AG04450 (cell line): ENCODE data around the gene TSHZ1. TPM values are rescaled to one million over a fixed set of nuclear protein-coding genes. Genes with fewer than 3 reads are reported as not detected.

Experiments
- CTCF ChIA-PET: fragments of 300-600, 350-600 bp; formaldehyde crosslinking; extraction: SDS; loops from one replicate; lab custom pipeline; 2022; ENCODE audit warnings: antibody characterized with exemption, inconsistent platforms; lab: Charles Lee
- POLR2A ChIA-PET: fragments of 350-600 bp; formaldehyde crosslinking; extraction: SDS; loops from one replicate; lab custom pipeline; 2021; ENCODE audit warnings: antibody characterized with exemption, inconsistent platforms; lab: Yijun Ruan, JAX
- DNase-seq: peaks from one replicate; pipeline ENCODE4 v3.0.0-alpha.2; 2011; ENCODE audit warnings: low read depth, low spot score
- H3K27ac ChIP-seq: one replicate; pipeline ENCODE4 v1.5.1; 2012; ENCODE audit warnings: low read depth, low read length, control low read depth
- H3K27me3 ChIP-seq: one replicate; pipeline ENCODE4 v1.6.0; 2012; ENCODE audit warnings: low read length; ENCODE audit not compliant: control insufficient read depth, insufficient read depth
- H3K4me3 ChIP-seq: 2 replicates; pipeline ENCODE4 v1.5.1; 2011; ENCODE audit warnings: mild to moderate bottlenecking, low read depth, low read length, control low read depth
- H3K9me3 ChIP-seq: 2 replicates; pipeline ENCODE4 v1.5.1; 2012; ENCODE audit warnings: low read length; ENCODE audit not compliant: control insufficient read depth, insufficient read depth
- CTCF ChIP-seq: IDR thresholded peaks from 2 replicates; pipeline ENCODE4 v1.5.1; 2011; ENCODE audit warnings: low read depth, low read length, control low read depth, inconsistent platforms
- polyA plus RNA-seq: library from polyadenylated mRNA; depleted of rRNA; stranded (reverse); fragments of >200 nt; gene quantifications from 2 replicates; pipeline ENCODE4 v1.2.3, GENCODE V29; 2011

Gene TSHZ1
- polyA plus RNA-seq, 1 experiment: 3.9 TPM

GRCh38 chr18:75172299-75173124, 38.1 kb upstream of the TSHZ1 start:
- CTCF ChIA-PET: no interaction called here
- no peak for DNase-seq
- POLR2A ChIA-PET: no interaction called here
- TF ChIP-seq CTCF: no peak
- Histone ChIP-seq H3K4me3 (no peak overlapping the region), H3K27me3 (peaks cover 10% of the 10 kb centered on the region), H3K9me3 (peaks cover 5% of the 10 kb centered on the region; the same call in 1 of the 2 replicates), H3K27ac (no peak overlapping the region)

- ChIA-PET POLR2A (no interaction called here), CTCF (interaction anchor here (0.5 kb wide), 1 partner anchor 1629 kb away, joined by 3 read pairs; no protein-coding TSS in a partner anchor)
- Histone ChIP-seq H3K4me3 (no peak overlapping the region), H3K27ac (no peak overlapping the region), H3K27me3 (peaks cover 9% of the 10 kb centered on the region), H3K9me3 (peaks cover 5% of the 10 kb centered on the region; the same call in 1 of the 2 replicates)
- no peak for TF ChIP-seq CTCF
- no peak for DNase-seq
Measured at GRCh38 chr18:75173125-75173432, 37.5 kb upstream of the TSHZ1 start.

- Histone ChIP-seq H3K27me3 (peaks cover 6% of the 10 kb centered on the region), H3K9me3 (peaks cover 5% of the 10 kb centered on the region; the same call in 1 of the 2 replicates), H3K27ac (no peak overlapping the region), H3K4me3 (no peak overlapping the region)
- DNase-seq: no peak
- POLR2A ChIA-PET: no interaction called here
- no peak for TF ChIP-seq CTCF
- CTCF ChIA-PET: interaction anchor here (0.5 to 0.6 kb wide), 2 partner anchors 153 to 1628 kb away, joined by 3 read pairs; no protein-coding TSS in a partner anchor
Measured at GRCh38 chr18:75173738-75174137, 36.9 kb upstream of the TSHZ1 start.

- H3K27ac ChIP-seq: no peak overlapping the region
- no peak for TF ChIP-seq CTCF
- ChIA-PET CTCF (no interaction called here), POLR2A (no interaction called here)
- H3K4me3 ChIP-seq: no peak overlapping the region
- H3K9me3 ChIP-seq: no peaks in the 10 kb centered on the region
- DNase-seq: no peak
- H3K27me3 ChIP-seq: peaks cover 6% of the 10 kb centered on the region
Measured at GRCh38 chr18:75176849-75177248, 33.7 kb upstream of the TSHZ1 start.

GRCh38 chr18:75178376-75178775, 32.2 kb upstream of the TSHZ1 start:
- Histone ChIP-seq H3K9me3 (no peaks in the 10 kb centered on the region; the same call in 1 of the 2 replicates), H3K4me3 (no peak overlapping the region), H3K27ac (no peak overlapping the region), H3K27me3 (peaks cover 6% of the 10 kb centered on the region)
- CTCF ChIA-PET: no interaction called here
- POLR2A ChIA-PET: no interaction called here
- TF ChIP-seq CTCF: no peak
- no peak for DNase-seq
